Rectal smooth muscle tissue (tissue), 1 donor: ENCODE data around the gene KCP.

Experiments
- H3K27ac ChIP-seq: one replicate; pipeline ENCODE4 v1.7.0; 2013; ENCODE audit warnings: low read depth, low read length, inconsistent platforms
- H3K27me3 ChIP-seq: one replicate; pipeline ENCODE4 v1.7.0; 2013; ENCODE audit warnings: low read length; ENCODE audit not compliant: control insufficient read depth, insufficient read depth
- H3K36me3 ChIP-seq: one replicate; pipeline ENCODE4 v1.7.0; 2013; ENCODE audit warnings: low read length; ENCODE audit not compliant: control insufficient read depth, insufficient read depth
- H3K4me1 ChIP-seq: one replicate; pipeline ENCODE4 v1.7.0; 2013; ENCODE audit warnings: low read length; ENCODE audit not compliant: control insufficient read depth, insufficient read depth
- H3K4me3 ChIP-seq: one replicate; pipeline ENCODE4 v1.7.0; 2013; ENCODE audit warnings: low read length
- H3K9ac ChIP-seq: one replicate; pipeline ENCODE4 v1.7.0; 2013; ENCODE audit warnings: low read length

Gene KCP

GRCh38 chr7:128881458-128882125, 28.9 kb downstream of the KCP start:
- no peaks in the 10 kb centered on the region for H3K27me3 ChIP-seq
- no peak overlapping the region for H3K9ac ChIP-seq
- no peaks in the 10 kb centered on the region for H3K36me3 ChIP-seq
- no peaks in the 10 kb centered on the region for H3K4me1 ChIP-seq
- no peak overlapping the region for H3K4me3 ChIP-seq
- H3K27ac ChIP-seq: no peak overlapping the region

DNA sequence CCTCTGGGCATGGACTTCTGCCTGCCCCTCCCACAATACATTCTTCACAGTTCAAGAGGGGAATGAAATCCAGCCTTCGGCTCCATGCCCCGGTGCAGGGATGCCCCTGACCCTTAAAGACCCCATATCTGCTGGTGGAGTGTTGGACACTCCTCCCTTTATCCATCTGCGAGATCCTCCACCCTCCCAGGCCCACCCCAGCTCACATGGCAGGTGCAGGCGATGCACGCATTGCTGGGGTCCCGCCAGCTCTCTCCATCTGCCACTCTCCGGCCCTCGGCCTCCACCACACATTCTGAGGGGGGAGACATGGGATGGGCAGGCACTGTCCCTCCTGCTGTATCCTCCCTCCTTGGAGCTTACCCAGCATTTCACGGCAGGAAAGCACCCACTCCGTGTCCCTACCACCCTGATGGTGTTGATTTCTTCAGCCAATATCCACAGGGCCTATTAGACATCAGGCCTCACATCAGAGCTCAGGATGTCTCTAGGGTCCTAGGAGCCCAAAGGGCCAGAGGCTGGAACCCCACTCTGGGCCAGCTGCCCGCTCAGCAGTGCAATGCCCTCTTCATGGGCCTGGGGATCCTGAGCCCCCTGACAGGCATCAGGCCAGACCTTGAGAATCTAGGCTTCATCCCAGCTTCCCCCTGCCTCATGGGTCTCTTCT, 29.6 kb downstream of the KCP start:
- no peak overlapping the region for H3K27ac ChIP-seq
- no peak overlapping the region for H3K9ac ChIP-seq
- H3K27me3 ChIP-seq: no peaks in the 10 kb centered on the region
- no peak overlapping the region for H3K4me3 ChIP-seq
- no peaks in the 10 kb centered on the region for H3K36me3 ChIP-seq
- no peaks in the 10 kb centered on the region for H3K4me1 ChIP-seq

DNA sequence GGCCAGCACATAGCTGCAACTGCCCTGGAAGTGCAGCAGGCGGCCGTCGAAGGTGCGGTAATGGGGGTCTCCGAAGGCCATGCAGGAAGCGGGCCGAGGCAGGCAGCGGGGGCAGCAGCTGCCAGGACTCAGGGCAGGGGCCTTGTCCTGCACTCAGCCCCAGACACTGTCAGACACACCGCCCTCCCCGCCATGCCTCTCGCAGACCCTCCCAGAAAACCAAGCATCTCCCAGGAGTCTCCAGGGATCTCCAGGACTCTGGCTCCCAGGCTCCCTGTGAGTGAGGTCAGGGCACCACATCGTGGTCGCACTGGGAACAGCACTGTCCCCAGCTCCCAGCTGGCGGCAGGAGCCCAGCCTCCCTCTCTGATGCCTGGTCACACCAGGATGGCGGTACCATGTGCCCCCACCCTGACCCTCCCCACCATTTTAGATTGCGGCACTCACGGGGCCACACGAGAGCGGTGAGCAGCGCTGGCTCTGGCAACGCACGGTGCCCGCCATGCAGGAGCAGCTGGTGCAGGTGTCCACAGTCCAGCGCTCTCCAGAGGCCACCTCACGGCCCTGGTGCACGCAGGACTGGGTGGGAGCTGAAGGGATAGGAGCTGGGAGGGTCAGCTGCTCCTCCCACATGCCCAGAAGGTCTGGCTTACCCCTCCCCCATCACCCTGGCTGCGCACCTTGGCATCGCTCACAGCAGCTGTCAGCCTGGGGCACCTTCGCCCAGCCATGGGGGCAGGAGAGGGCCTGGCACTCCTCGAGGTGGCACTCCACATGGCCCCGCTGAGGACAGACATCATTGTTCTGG, 30.4 kb downstream of the KCP start:
- Histone ChIP-seq H3K27me3 (no peaks in the 10 kb centered on the region), H3K4me3 (no peak overlapping the region), H3K9ac (no peak overlapping the region), H3K27ac (no peak overlapping the region), H3K36me3 (no peaks in the 10 kb centered on the region), H3K4me1 (no peaks in the 10 kb centered on the region)

GRCh38 chr7:128879461-128879938, 31.0 kb downstream of the KCP start:
- no peak overlapping the region for H3K9ac ChIP-seq
- H3K27ac ChIP-seq: no peak overlapping the region
- H3K36me3 ChIP-seq: no peaks in the 10 kb centered on the region
- H3K4me3 ChIP-seq: no peak overlapping the region
- no peaks in the 10 kb centered on the region for H3K27me3 ChIP-seq
- H3K4me1 ChIP-seq: no peaks in the 10 kb centered on the region

- no peaks in the 10 kb centered on the region for H3K4me1 ChIP-seq
- H3K9ac ChIP-seq: no peak overlapping the region
- H3K36me3 ChIP-seq: no peaks in the 10 kb centered on the region
- no peak overlapping the region for H3K4me3 ChIP-seq
- H3K27ac ChIP-seq: no peak overlapping the region
- no peaks in the 10 kb centered on the region for H3K27me3 ChIP-seq
Measured at GRCh38 chr7:128878226-128879105, 32.0 kb downstream of the KCP start.

DNA sequence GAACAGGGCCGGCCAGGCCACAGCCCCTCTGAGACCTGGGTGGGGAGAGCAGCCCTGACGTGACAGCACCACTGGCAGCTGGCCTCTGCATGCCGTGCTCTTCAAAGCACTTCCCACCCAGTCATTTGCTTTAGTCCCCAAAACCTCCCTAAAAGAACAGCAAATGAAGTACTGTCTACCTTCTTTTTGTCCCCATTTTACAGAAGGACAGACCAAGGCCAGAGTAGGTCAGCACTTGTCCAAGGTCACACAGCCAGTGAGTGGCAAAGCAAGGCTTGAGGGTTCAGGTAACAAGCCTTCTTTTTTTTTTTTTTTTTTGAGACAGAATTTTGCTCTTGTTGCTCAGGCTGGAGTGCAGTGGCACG, 32.8 kb downstream of the KCP start:
- Histone ChIP-seq H3K27ac (no peak overlapping the region), H3K4me3 (no peak overlapping the region)

GRCh38 chr7:128876978-128877755, 33.3 kb downstream of the KCP start:
- H3K27me3 ChIP-seq: no peaks in the 10 kb centered on the region
- no peaks in the 10 kb centered on the region for H3K4me1 ChIP-seq
- no peak overlapping the region for H3K4me3 ChIP-seq
- no peak overlapping the region for H3K27ac ChIP-seq
- no peaks in the 10 kb centered on the region for H3K36me3 ChIP-seq
- H3K9ac ChIP-seq: no peak overlapping the region

More for the DNA sequence above, 32.8 kb downstream of the KCP start:
- no peaks in the 10 kb centered on the region for H3K4me1 ChIP-seq
- no peak overlapping the region for H3K9ac ChIP-seq
- no peaks in the 10 kb centered on the region for H3K27me3 ChIP-seq
- no peaks in the 10 kb centered on the region for H3K36me3 ChIP-seq

GRCh38 chr7:128876586-128876977, 33.9 kb downstream of the KCP start:
- H3K4me3 ChIP-seq: no peak overlapping the region
- H3K9ac ChIP-seq: no peak overlapping the region
- no peaks in the 10 kb centered on the region for H3K27me3 ChIP-seq
- H3K27ac ChIP-seq: no peak overlapping the region
- no peaks in the 10 kb centered on the region for H3K4me1 ChIP-seq
- no peaks in the 10 kb centered on the region for H3K36me3 ChIP-seq

DNA sequence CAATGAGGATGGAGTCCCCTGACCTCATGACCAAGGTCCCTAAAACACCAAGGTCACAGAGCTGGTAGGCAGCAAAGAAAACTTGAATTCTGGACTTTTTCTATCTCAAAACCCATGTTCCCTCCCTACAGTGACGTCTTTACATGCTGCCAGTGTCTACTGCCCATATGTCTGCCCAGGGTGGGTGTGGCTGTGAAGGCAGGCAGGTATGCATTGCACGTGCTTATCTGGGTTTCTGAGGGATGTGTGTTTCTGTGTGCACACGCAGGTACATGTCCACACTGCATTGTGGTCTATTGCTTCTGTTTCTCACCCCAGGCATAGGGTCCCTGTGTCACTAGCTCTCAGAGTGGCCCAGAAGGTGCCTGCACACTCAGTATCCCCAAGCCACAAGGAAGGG, 34.4 kb downstream of the KCP start:
- Histone ChIP-seq H3K4me3 (no peak overlapping the region), H3K27me3 (no peaks in the 10 kb centered on the region), H3K36me3 (no peaks in the 10 kb centered on the region), H3K9ac (no peak overlapping the region), H3K4me1 (no peaks in the 10 kb centered on the region), H3K27ac (no peak overlapping the region)

GRCh38 chr7:128875523-128875948, 35.0 kb downstream of the KCP start:
- Histone ChIP-seq H3K9ac (no peak overlapping the region), H3K27ac (no peak overlapping the region), H3K36me3 (no peaks in the 10 kb centered on the region), H3K4me1 (no peaks in the 10 kb centered on the region), H3K27me3 (no peaks in the 10 kb centered on the region), H3K4me3 (no peak overlapping the region)

GRCh38 chr7:128874140-128875031, 36.1 kb downstream of the KCP start:
- Histone ChIP-seq H3K27ac (no peak overlapping the region), H3K36me3 (no peaks in the 10 kb centered on the region), H3K9ac (no peak overlapping the region), H3K4me1 (no peaks in the 10 kb centered on the region), H3K27me3 (no peaks in the 10 kb centered on the region), H3K4me3 (no peak overlapping the region)
